SK-N-SH (cell line): ENCODE measurements around the gene DGCR6.
"Not testable (repeated sequence)": the region's sequence is repeated elsewhere in the genome, so short reads cannot be mapped to it uniquely, and the experiment has no call there.

ENCODE experiments used
- ELF1 ChIP-seq: IDR thresholded peaks from 2 replicates; pipeline ENCODE4 v1.4.0; 2012
- EZH2phosphoT487 ChIP-seq: fragments of 200-600 bp; sonication (generic); IDR thresholded peaks from 2 replicates; pipeline ENCODE4 v1.6.1; 2017; ENCODE audit warnings: low read depth, mixed run types, mild to moderate bottlenecking, antibody characterized with exemption, moderate library complexity, borderline replicate concordance
- FOXJ3 ChIP-seq: sonication (generic); formaldehyde crosslinking; IDR thresholded peaks from 2 replicates; pipeline ENCODE4 v1.5.1; 2020; ENCODE audit warnings: mild to moderate bottlenecking, missing genetic modification reagents
- GATA2 ChIP-seq: sonication (generic); formaldehyde crosslinking; IDR thresholded peaks from 2 replicates; pipeline ENCODE4 v1.5.0; 2020; ENCODE audit warnings: mild to moderate bottlenecking, missing genetic modification reagents
- JUND ChIP-seq: IDR thresholded peaks from 2 replicates; pipeline ENCODE4 v1.4.0; 2012
- POLR2AphosphoS5 ChIP-seq: IDR thresholded peaks from 2 replicates; pipeline ENCODE4 v1.6.1; 2012; ENCODE audit warnings: low read depth, low read length
- RFX5 ChIP-seq: IDR thresholded peaks from 2 replicates; pipeline ENCODE4 v1.6.1; 2012; ENCODE audit warnings: mild to moderate bottlenecking, improper control_type of control experiment, low read length
- TEAD4 ChIP-seq: IDR thresholded peaks from 2 replicates; pipeline ENCODE4 v1.4.0; 2012; ENCODE audit warnings: mild to moderate bottlenecking, borderline replicate concordance; ENCODE audit not compliant: insufficient read depth
- YY1 ChIP-seq: IDR thresholded peaks from 2 replicates; pipeline ENCODE4 v1.4.0; 2012; ENCODE audit warnings: low read depth, mild to moderate bottlenecking
- ZBTB33 ChIP-seq: IDR thresholded peaks from 2 replicates; pipeline ENCODE4 v1.4.0; 2012; ENCODE audit warnings: low read depth, borderline replicate concordance
- TF ChIP-seq, protein P1 (sequence below): fragments of 200-600 bp; sonication (generic); IDR thresholded peaks from 2 replicates; pipeline ENCODE4 v1.6.1; 2017; ENCODE audit warnings: antibody characterized with exemption, mild to moderate bottlenecking, moderate library complexity
- TF ChIP-seq, protein P2 (sequence below): fragments of 150-350 bp; IDR thresholded peaks from 2 replicates; pipeline ENCODE4 v1.6.1; 2017; ENCODE audit warnings: antibody characterized with exemption, low read length, low read depth, borderline replicate concordance
- TF ChIP-seq, protein P3 (sequence below): IDR thresholded peaks from 2 replicates; pipeline ENCODE4 v1.4.0; 2012; ENCODE audit warnings: low read depth

DNA sequence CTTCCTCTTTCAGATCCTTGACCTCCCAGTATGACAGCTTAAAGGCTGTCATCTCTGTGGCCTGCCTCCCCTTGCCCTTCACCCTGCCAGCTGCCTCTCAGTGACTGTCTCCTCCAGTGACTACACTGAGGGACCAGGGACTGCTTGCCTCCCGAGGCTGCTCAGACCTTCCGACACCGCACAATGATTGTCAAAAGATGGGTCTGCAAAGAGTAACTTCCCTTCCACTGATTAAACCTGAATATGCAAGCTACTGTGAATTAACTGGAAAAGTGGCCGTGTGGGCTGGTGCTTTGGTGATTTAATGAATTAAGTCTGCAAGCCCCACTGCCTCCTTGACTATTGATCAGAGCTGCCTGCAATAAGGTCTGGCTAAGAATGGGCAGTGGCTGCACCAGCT is 21.7 kb upstream of the DGCR6 start:
- TF ChIP-seq ZBTB33; TEAD4; FOXJ3 (CRISPR knock-in tag); GATA2; POLR2AphosphoS5; EZH2phosphoT487; YY1; RFX5; JUND; ELF1: not testable (repeated sequence)
- TF ChIP-seq, protein P1, sequence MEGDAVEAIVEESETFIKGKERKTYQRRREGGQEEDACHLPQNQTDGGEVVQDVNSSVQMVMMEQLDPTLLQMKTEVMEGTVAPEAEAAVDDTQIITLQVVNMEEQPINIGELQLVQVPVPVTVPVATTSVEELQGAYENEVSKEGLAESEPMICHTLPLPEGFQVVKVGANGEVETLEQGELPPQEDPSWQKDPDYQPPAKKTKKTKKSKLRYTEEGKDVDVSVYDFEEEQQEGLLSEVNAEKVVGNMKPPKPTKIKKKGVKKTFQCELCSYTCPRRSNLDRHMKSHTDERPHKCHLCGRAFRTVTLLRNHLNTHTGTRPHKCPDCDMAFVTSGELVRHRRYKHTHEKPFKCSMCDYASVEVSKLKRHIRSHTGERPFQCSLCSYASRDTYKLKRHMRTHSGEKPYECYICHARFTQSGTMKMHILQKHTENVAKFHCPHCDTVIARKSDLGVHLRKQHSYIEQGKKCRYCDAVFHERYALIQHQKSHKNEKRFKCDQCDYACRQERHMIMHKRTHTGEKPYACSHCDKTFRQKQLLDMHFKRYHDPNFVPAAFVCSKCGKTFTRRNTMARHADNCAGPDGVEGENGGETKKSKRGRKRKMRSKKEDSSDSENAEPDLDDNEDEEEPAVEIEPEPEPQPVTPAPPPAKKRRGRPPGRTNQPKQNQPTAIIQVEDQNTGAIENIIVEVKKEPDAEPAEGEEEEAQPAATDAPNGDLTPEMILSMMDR: not testable (repeated sequence)
- TF ChIP-seq, protein P2, sequence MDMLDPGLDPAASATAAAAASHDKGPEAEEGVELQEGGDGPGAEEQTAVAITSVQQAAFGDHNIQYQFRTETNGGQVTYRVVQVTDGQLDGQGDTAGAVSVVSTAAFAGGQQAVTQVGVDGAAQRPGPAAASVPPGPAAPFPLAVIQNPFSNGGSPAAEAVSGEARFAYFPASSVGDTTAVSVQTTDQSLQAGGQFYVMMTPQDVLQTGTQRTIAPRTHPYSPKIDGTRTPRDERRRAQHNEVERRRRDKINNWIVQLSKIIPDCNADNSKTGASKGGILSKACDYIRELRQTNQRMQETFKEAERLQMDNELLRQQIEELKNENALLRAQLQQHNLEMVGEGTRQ: not testable (repeated sequence)
- TF ChIP-seq, protein P3, sequence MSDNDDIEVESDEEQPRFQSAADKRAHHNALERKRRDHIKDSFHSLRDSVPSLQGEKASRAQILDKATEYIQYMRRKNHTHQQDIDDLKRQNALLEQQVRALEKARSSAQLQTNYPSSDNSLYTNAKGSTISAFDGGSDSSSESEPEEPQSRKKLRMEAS: not testable (repeated sequence)
